Measurements from ENCODE around the gene UBE2J2.

DNA sequence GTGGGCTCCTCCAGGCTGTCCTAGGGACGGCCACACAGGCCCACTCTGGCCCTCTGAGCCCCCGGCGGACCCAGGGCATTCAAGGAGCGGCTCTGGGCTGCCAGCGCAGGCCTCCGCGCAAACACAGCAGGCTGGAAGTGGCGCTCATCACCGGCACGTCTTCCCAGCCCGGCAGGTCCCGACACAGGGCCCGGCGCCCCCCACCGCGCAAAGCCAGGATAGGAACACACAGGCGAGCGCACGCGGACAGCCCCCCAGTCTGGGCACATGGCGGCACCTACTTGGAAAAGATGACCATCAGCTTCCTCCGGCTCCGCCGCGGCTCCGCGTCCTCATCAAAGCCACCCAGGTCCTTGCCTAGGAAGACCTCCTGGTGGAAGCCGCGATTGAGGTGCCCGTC, 45.5 kb downstream of the UBE2J2 start:
- TF ChIP-seq POLR2A (IDR thresholded peaks at IDR 0.05; ENCODE audit: low read length) = no peak
- no peak for TF ChIP-seq GATA1 (IDR thresholded peaks at IDR 0.05; ENCODE audit: low read depth, low read length)
